H7 (cell line): Measurements from ENCODE around the gene SLC12A6. TPM values are rescaled to one million over a fixed set of nuclear protein-coding genes. Genes with fewer than 3 reads are reported as not detected.

Source experiments
- DNase-seq: peaks from one replicate; pipeline ENCODE4 v3.0.0; 2012
- H3K27me3 ChIP-seq: 2 replicates; pipeline ENCODE4 v1.6.0; 2011; ENCODE audit warnings: mild to moderate bottlenecking, low read length; ENCODE audit not compliant: control insufficient read depth, insufficient read depth
- H3K36me3 ChIP-seq: replicated peaks from 2 replicates; pipeline ENCODE4 v1.5.1; 2011; ENCODE audit warnings: low read length; ENCODE audit not compliant: control insufficient read depth, insufficient read depth
- H3K4me3 ChIP-seq: 2 replicates; pipeline ENCODE4 v1.5.1; 2011; ENCODE audit warnings: low read depth, mild to moderate bottlenecking, control low read depth, low read length, moderate library complexity; ENCODE audit not compliant: insufficient read depth
- total RNA-seq: library from RNA; depleted of rRNA; stranded (reverse); fragments of >200 nt; shearing (Covaris generic); gene quantifications from 2 replicates; pipeline ENCODE4 v1.2.3, GENCODE V29; 2014; rRNA removed

Gene SLC12A6
- total RNA-seq, 1 experiment from 2014 or later: 4.9 TPM

- Histone ChIP-seq H3K36me3 (no peaks in the 10 kb centered on the region), H3K4me3 (no peak overlapping the region), H3K27me3 (no peaks in the 10 kb centered on the region)
- no peak for DNase-seq
Measured at GRCh38 chr15:34185666-34186065, 151.9 kb downstream of the SLC12A6 start.

- peak; percentile 43 for DNase-seq
- no peaks in the 10 kb centered on the region for H3K36me3 ChIP-seq
- no peaks in the 10 kb centered on the region for H3K27me3 ChIP-seq
- no peak overlapping the region for H3K4me3 ChIP-seq
Measured at GRCh38 chr15:34182942-34183341, 154.6 kb downstream of the SLC12A6 start.

Other genes starting within 250 kb of the SLC12A6 start
- gene EMC7, start 235.9 kb downstream of the SLC12A6 start, total RNA-seq: 17.0 and 30.1 TPM in 2 replicates
- 0.55 and 0.69 TPM in 2 replicates for gene PGBD4, start 235.7 kb downstream of the SLC12A6 start, total RNA-seq
- 44.6 and 53.3 TPM in 2 replicates for gene KATNBL1, start 127.7 kb downstream of the SLC12A6 start, total RNA-seq
- 78.1 and 90.2 TPM in 2 replicates for gene EMC4, start 112.8 kb downstream of the SLC12A6 start, total RNA-seq
- gene NOP10, start 5.4 kb upstream of the SLC12A6 start, total RNA-seq: 273 and 339 TPM in 2 replicates
- gene NUTM1, start 5.5 kb upstream of the SLC12A6 start, total RNA-seq: 0.26 and 0.28 TPM in 2 replicates
- 49.2 and 57.5 TPM in 2 replicates for gene LPCAT4, start 29.4 kb upstream of the SLC12A6 start, total RNA-seq
- 9.7 and 16.7 TPM in 2 replicates for gene GOLGA8A, start 100.0 kb upstream of the SLC12A6 start, total RNA-seq
- gene GOLGA8B, start 245.9 kb upstream of the SLC12A6 start, total RNA-seq: 18.8 and 21.9 TPM in 2 replicates